Trophoblast cell (in vitro differentiated cells and primary cell): ENCODE measurements around the gene RDH14.

Source experiments
- DNase-seq, 2 donors: peaks; one replicate each; pipeline ENCODE4 v3.0.0-alpha.2; 2016
- H2AFZ ChIP-seq: 2 replicates; pipeline ENCODE4 v1.6.1; 2013; ENCODE audit warnings: low read length, moderate library complexity, mild to moderate bottlenecking; ENCODE audit not compliant: insufficient read depth, poor library complexity
- H2AK5ac ChIP-seq: 2 replicates; pipeline ENCODE4 v1.6.1; 2013; ENCODE audit warnings: mild to moderate bottlenecking, low read length
- H2BK120ac ChIP-seq: 2 replicates; pipeline ENCODE4 v1.6.1; 2013; ENCODE audit warnings: low read length, mild to moderate bottlenecking, moderate library complexity; ENCODE audit not compliant: insufficient read depth, poor library complexity
- H2BK12ac ChIP-seq: 2 replicates; pipeline ENCODE4 v1.6.1; 2013; ENCODE audit warnings: mild to moderate bottlenecking, low read length, moderate library complexity
- H2BK5ac ChIP-seq: 2 replicates; pipeline ENCODE4 v1.6.1; 2013; ENCODE audit warnings: low read length, low read depth, moderate library complexity, mild to moderate bottlenecking; ENCODE audit not compliant: poor library complexity
- H3K14ac ChIP-seq: 2 replicates; pipeline ENCODE4 v1.6.1; 2013; ENCODE audit warnings: mild to moderate bottlenecking, low read length
- H3K18ac ChIP-seq: 2 replicates; pipeline ENCODE4 v1.6.1; 2013; ENCODE audit warnings: mild to moderate bottlenecking, low read length
- H3K23ac ChIP-seq: 2 replicates; pipeline ENCODE4 v1.6.1; 2013; ENCODE audit warnings: low read length
- H3K27ac ChIP-seq: 2 replicates; pipeline ENCODE4 v1.5.1; 2013; ENCODE audit warnings: low read depth, mild to moderate bottlenecking, inconsistent platforms, low read length, moderate library complexity
- H3K27me3 ChIP-seq: 2 replicates; pipeline ENCODE4 v1.6.1; 2013; ENCODE audit warnings: inconsistent platforms, mild to moderate bottlenecking, low read length, moderate library complexity; ENCODE audit not compliant: insufficient read depth
- H3K36me3 ChIP-seq, 2 experiments: 1 replicate in 1 of 2; 2 replicates in 1 of 2; pipeline ENCODE4 v1.6.1; 2013; ENCODE audit warnings: low read length in 2 of 2, mild to moderate bottlenecking in 2 of 2, moderate library complexity in 1 of 2; ENCODE audit not compliant: insufficient read depth in 2 of 2, control insufficient read depth in 1 of 2
- H3K4ac ChIP-seq: 2 replicates; pipeline ENCODE4 v1.6.1; 2013; ENCODE audit warnings: low read depth, mild to moderate bottlenecking, low read length, moderate library complexity
- H3K4me1 ChIP-seq, 2 experiments: 1 replicate in 1 of 2; 2 replicates in 1 of 2; pipeline ENCODE4 v1.6.1; 2013; ENCODE audit warnings: low read length in 2 of 2, mild to moderate bottlenecking in 2 of 2, moderate library complexity in 1 of 2; ENCODE audit not compliant: insufficient read depth in 2 of 2, control insufficient read depth in 1 of 2
- H3K4me2 ChIP-seq: 2 replicates; pipeline ENCODE4 v1.6.1; 2013; ENCODE audit warnings: inconsistent platforms, mild to moderate bottlenecking, low read length, moderate library complexity
- H3K4me3 ChIP-seq: 2 replicates; pipeline ENCODE4 v1.5.1; 2013; ENCODE audit warnings: mild to moderate bottlenecking, low read depth, low read length, inconsistent platforms
- H3K79me1 ChIP-seq: one replicate; pipeline ENCODE4 v1.6.1; 2013; ENCODE audit warnings: low read length
- H3K79me2 ChIP-seq: 2 replicates; pipeline ENCODE4 v1.6.1; 2013; ENCODE audit warnings: low read length, mild to moderate bottlenecking; ENCODE audit not compliant: control insufficient read depth, insufficient read depth, poor library complexity
- H3K9ac ChIP-seq: 2 replicates; pipeline ENCODE4 v1.6.1; 2013; ENCODE audit warnings: mild to moderate bottlenecking, low read length
- H3K9me3 ChIP-seq: 2 replicates; pipeline ENCODE4 v1.6.1; 2013; ENCODE audit warnings: low read depth, mild to moderate bottlenecking, control low read depth, inconsistent platforms, low read length; ENCODE audit not compliant: insufficient read depth
- H4K12ac ChIP-seq: 2 replicates; pipeline ENCODE4 v1.6.1; 2013; ENCODE audit warnings: low read depth, mild to moderate bottlenecking, low read length, moderate library complexity
- H4K8ac ChIP-seq: 2 replicates; pipeline ENCODE4 v1.6.1; 2013; ENCODE audit warnings: low read depth, mild to moderate bottlenecking, low read length, moderate library complexity
- H4K91ac ChIP-seq: one replicate; pipeline ENCODE4 v1.6.1; 2013; ENCODE audit warnings: low read depth, mild to moderate bottlenecking, low read length, moderate library complexity
- WGBS: extraction: QIAGEN DNeasy Blood & Tissue Kit; methylation state at CpG from one replicate; pipeline ENCODE4 v1.1.7; 2013; ENCODE audit warnings: missing lambda C conversion rate; ENCODE audit not compliant: insufficient read length, insufficient coverage; ENCODE audit errors: extremely low coverage; 5-methylcytosine and 5-hydroxymethylcytosine counted together

RDH14 gene

DNA sequence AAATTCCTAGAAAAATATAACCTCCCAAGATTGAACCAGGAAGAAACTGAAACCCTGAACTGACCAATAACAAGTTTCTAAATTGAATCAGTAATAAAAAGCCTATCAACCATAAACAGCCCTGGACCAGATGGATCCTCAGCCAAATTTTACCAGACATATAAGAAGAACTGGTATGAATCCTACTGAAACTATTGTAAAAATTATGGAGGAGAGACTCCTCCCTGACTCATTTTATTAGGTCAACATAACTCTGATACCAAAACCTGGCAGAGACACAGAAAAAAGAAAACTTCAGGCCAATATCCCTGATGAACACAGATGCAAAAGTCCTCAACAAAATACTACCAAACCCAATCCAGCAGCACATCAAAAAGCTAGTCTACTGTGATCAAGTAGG is 17.6 kb upstream of the RDH14 start:
- DNase-seq: no peak
- no peaks in the 10 kb centered on the region for H3K9me3 ChIP-seq
- H3K4me1 ChIP-seq: no peaks in the 10 kb centered on the region
- H2BK120ac ChIP-seq: no peak overlapping the region
- no peak overlapping the region for H2AK5ac ChIP-seq
- no peak overlapping the region for H3K18ac ChIP-seq
- H3K79me1 ChIP-seq: no peaks in the 10 kb centered on the region
- no peak overlapping the region for H4K12ac ChIP-seq
- no peak overlapping the region for H2AFZ ChIP-seq
- H3K14ac ChIP-seq: no peak overlapping the region
- no peak overlapping the region for H4K8ac ChIP-seq
- H2BK5ac ChIP-seq: no peak overlapping the region
- H2BK12ac ChIP-seq: no peak overlapping the region
- H3K27ac ChIP-seq: no peak overlapping the region
- no peak overlapping the region for H4K91ac ChIP-seq
- no peaks in the 10 kb centered on the region for H3K36me3 ChIP-seq
- H3K23ac ChIP-seq: no peak overlapping the region
- no peaks in the 10 kb centered on the region for H3K79me2 ChIP-seq
- H3K4me3 ChIP-seq: no peak overlapping the region
- no peak overlapping the region for H3K4me2 ChIP-seq
- H3K4ac ChIP-seq: no peak overlapping the region
- H3K9ac ChIP-seq: no peak overlapping the region
- no peaks in the 10 kb centered on the region for H3K27me3 ChIP-seq

DNA sequence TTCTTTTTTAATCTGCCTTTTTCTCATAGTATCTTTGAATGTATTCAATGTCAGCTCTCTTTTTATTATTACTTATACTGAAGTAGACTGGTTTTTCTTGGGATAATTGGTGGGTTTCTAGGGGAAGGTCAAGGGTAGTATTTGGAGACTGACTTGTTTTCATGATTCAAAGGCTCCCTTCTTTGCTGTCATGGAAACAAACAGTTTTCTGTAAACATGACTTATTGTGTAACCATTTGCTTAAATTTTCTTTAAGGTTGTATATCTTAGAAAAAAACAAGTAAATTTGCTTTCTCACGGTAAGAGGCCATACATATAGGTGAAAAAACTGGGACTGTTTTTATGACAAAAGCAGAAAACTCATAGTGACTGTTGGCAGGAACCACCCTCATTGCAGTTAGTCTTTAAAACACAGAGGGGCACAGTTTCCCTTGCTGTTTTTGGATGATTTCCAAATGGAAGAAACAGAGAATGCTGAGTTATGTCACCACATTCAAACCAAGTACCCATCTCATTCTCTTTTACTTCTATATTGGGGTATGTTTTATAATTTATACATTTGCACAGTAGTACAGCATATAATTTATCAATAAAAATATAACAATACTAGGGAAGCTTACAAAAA is 5.8 kb upstream of the RDH14 start:
- Histone ChIP-seq H3K18ac (no peak overlapping the region), H2BK120ac (no peak overlapping the region), H3K4me3 (no peak overlapping the region), H2BK5ac (no peak overlapping the region), H4K12ac (no peak overlapping the region), H3K14ac (no peak overlapping the region), H3K27me3 (no peaks in the 10 kb centered on the region), H4K8ac (no peak overlapping the region), H3K79me2 (no peaks in the 10 kb centered on the region), H2AK5ac (no peak overlapping the region), H3K9me3 (no peaks in the 10 kb centered on the region), H2AFZ (no peak overlapping the region), H3K23ac (no peak overlapping the region), H3K4me1 (no peaks in the 10 kb centered on the region), H3K4ac (no peak overlapping the region), H3K4me2 (no peak overlapping the region), H3K79me1 (no peaks in the 10 kb centered on the region), H3K27ac (no peak overlapping the region), H4K91ac (no peak overlapping the region), H2BK12ac (no peak overlapping the region), H3K36me3 (no peaks in the 10 kb centered on the region), H3K9ac (no peak overlapping the region)
- peak in 1 of 2 donors; percentile 65 for DNase-seq
- no CpG with 5 or more reads among the region's 1 CpG for WGBS

DNA sequence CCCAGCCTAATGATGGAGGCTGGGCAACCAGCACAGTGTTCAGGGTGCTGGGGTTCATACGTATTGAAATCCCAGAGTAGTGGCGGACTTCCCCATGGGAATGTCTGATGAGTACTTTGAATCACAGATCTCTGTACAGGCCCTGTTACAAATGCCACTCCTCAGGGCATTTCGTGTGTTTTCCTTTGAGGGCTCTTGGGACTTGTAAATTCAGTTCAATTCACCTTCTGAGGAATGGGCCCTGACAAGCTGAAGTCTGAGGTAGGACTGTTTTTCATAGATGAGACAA is 288 bp upstream of the RDH14 start:
- Histone ChIP-seq H4K91ac (peak overlapping the region; percentile 30), H3K9me3 (no peaks in the 10 kb centered on the region), H3K4me2 (peak overlapping the region; percentile 87), H2BK12ac (no peak overlapping the region), H3K18ac (no peak overlapping the region), H3K23ac (no peak overlapping the region), H3K4me1 (peaks cover 0 to 6% of the 10 kb centered on the region in 2 experiments), H2BK5ac (no peak overlapping the region), H3K79me1 (peaks cover 7% of the 10 kb centered on the region), H3K14ac (no peak overlapping the region), H3K79me2 (peaks cover 4% of the 10 kb centered on the region), H4K8ac (peak overlapping the region; percentile 76), H2AFZ (peak overlapping the region; percentile 43), H2BK120ac (no peak overlapping the region), H2AK5ac (no peak overlapping the region), H3K36me3 (no peaks in the 10 kb centered on the region), H3K27me3 (no peaks in the 10 kb centered on the region), H4K12ac (peak overlapping the region; percentile 80), H3K27ac (no peak overlapping the region), H3K4ac (no peak overlapping the region), H3K4me3 (peak overlapping the region; percentile 53), H3K9ac (no peak overlapping the region)
- no CpG with 5 or more reads among the region's 3 CpGs for WGBS
- no peak for DNase-seq

DNA sequence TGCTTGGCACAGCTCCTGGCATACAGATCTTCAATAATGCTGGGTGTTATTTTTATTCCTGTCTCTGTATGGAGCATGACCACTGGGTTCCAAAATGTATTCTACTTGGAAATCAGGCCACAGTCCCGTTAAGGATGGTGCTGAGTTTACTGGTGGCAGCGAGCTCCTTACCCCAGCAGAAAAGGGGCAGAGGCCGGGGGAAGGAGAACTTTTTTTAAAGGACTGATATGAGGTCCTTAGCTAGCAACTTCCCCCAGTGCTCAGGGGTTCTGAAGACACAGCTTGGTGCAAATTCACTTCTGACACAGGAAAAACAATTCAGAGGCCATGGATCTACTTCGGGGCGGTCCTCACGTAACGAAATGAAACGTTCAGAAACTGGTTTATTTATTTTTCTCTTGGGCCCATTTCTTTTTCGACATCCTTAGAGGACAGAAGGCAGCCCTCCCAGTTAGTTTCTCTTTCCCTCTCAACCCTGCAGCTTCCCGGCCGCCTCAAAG is 872 bp downstream of the RDH14 start:
- no CpG with 5 or more reads among the region's 11 CpGs for whole genome bisulfite sequencing
- Histone ChIP-seq H3K27me3 (no peaks in the 10 kb centered on the region), H3K9me3 (no peaks in the 10 kb centered on the region), H4K8ac (peak overlapping the region; percentile 100), H3K36me3 (peaks cover 0 to 6% of the 10 kb centered on the region in 2 experiments), H2BK5ac (peak overlapping the region; percentile 79), H3K27ac (peak overlapping the region; percentile 93), H2AFZ (peak overlapping the region; percentile 100), H3K14ac (peak overlapping the region; percentile 98), H2AK5ac (no peak overlapping the region), H4K91ac (peak overlapping the region; percentile 97), H3K79me2 (peaks cover 4% of the 10 kb centered on the region), H3K18ac (peak overlapping the region; percentile 96), H2BK12ac (no peak overlapping the region), H3K4me2 (peak overlapping the region; percentile 87), H3K4me1 (peaks cover 0 to 6% of the 10 kb centered on the region in 2 experiments), H3K9ac (peak overlapping the region; percentile 97), H2BK120ac (peak overlapping the region; percentile 91), H3K4me3 (peak overlapping the region; percentile 92), H3K23ac (no peak overlapping the region), H4K12ac (peak overlapping the region; percentile 96), H3K79me1 (peaks cover 7% of the 10 kb centered on the region), H3K4ac (peak overlapping the region; percentile 87)
- DNase-seq: no peak
